Endothelial cell of umbilical vein (primary cell): ENCODE measurements around the gene COQ5. TPM values are rescaled to one million over a fixed set of nuclear protein-coding genes. Genes with fewer than 3 reads are reported as not detected.

Source experiments
- BruUV-seq: library from RNA; stranded (reverse); fragments of 400-500 nt; replicated peaks from 2 replicates; lab custom pipeline; 2021; lab: Mats Ljungman, UMichigan
- CTCF ChIA-PET: fragments of 300-600, 350-600 bp; sonication (Branson Sonifier 250); formaldehyde crosslinking; loops from one replicate; lab custom pipeline; 2021; ENCODE audit warnings: antibody characterized with exemption, inconsistent platforms; lab: Charles Lee
- POLR2A ChIA-PET: fragments of 300-600, 350-600 bp; sonication (Branson Sonifier 250); formaldehyde crosslinking; loops from one replicate; lab custom pipeline; 2021; ENCODE audit warnings: antibody characterized with exemption, inconsistent platforms; lab: Charles Lee
- DNase-seq: peaks from one replicate; pipeline ENCODE4 v3.0.0-alpha.2; 2011; ENCODE audit warnings: low read depth, low spot score
- FAIRE-seq: peaks from 2 replicates; lab custom pipeline; 2011; peaks lifted over from hg19 to GRCh38; lab: Jason Lieb, UNC
- H2AFZ ChIP-seq: 2 replicates; pipeline ENCODE4 v1.6.0; 2012; ENCODE audit warnings: low read depth, low read length, control low read depth, inconsistent platforms
- H3K27ac ChIP-seq: 2 replicates; pipeline ENCODE4 v1.5.1; 2011; ENCODE audit warnings: low read depth, mild to moderate bottlenecking, control low read depth, low read length, moderate library complexity; ENCODE audit not compliant: insufficient read depth
- H3K27me3 ChIP-seq, 2 experiments: 2 replicates each; pipeline versions ENCODE4 v1.6.0 to v1.6.1; 2011; ENCODE audit warnings: low read length in 2 of 2, mixed read lengths in 1 of 2; ENCODE audit not compliant: control insufficient read depth in 2 of 2, insufficient read depth in 2 of 2
- H3K36me3 ChIP-seq, 2 experiments: 2 replicates in 1 of 2; 3 replicates in 1 of 2; pipeline ENCODE4 v1.5.1; 2011; ENCODE audit warnings: low read length in 2 of 2, mild to moderate bottlenecking in 1 of 2, moderate library complexity in 1 of 2; ENCODE audit not compliant: control insufficient read depth in 2 of 2, insufficient read depth in 2 of 2; ENCODE audit errors: extremely low read depth in 1 of 2
- H3K4me1 ChIP-seq: 3 replicates; pipeline ENCODE4 v1.5.1; 2011; ENCODE audit warnings: mild to moderate bottlenecking, low read length; ENCODE audit not compliant: control insufficient read depth, insufficient read depth; ENCODE audit errors: extremely low read depth
- H3K4me2 ChIP-seq: 2 replicates; pipeline ENCODE4 v1.6.1; 2011; ENCODE audit warnings: low read length, control low read depth, mixed read lengths; ENCODE audit not compliant: insufficient read depth
- H3K4me3 ChIP-seq, 3 experiments: fragments of 200-600 bp in 1 of 3; sonication (generic), shearing (Covaris generic) in 1 of 3; replicated peaks in 1 of 3; 2 replicates each; pipeline ENCODE4 v1.5.1; 2011 to 2016; ENCODE audit warnings: control low read depth in 3 of 3, low read length in 3 of 3, mild to moderate bottlenecking in 2 of 3, inconsistent platforms in 1 of 3, low read depth in 1 of 3, moderate library complexity in 1 of 3; ENCODE audit not compliant: insufficient read depth in 1 of 3
- H3K79me2 ChIP-seq: 2 replicates; pipeline ENCODE4 v1.6.0; 2012; ENCODE audit warnings: low read length, inconsistent platforms; ENCODE audit not compliant: control insufficient read depth, insufficient read depth
- H3K9ac ChIP-seq: replicated peaks from 2 replicates; pipeline ENCODE3; 2011; ENCODE audit warnings: low read length, control low read depth; ENCODE audit not compliant: insufficient read depth; ENCODE audit errors: extremely low read depth
- H3K9me1 ChIP-seq: replicated peaks from 3 replicates; pipeline ENCODE4 v1.6.0; 2011; ENCODE audit warnings: mild to moderate bottlenecking, low read length; ENCODE audit not compliant: control insufficient read depth, insufficient read depth; ENCODE audit errors: extremely low read depth
- H3K9me3 ChIP-seq: replicated peaks from 2 replicates; pipeline ENCODE4 v1.5.1; 2012; ENCODE audit warnings: low read length, inconsistent platforms; ENCODE audit not compliant: control insufficient read depth, insufficient read depth
- H4K20me1 ChIP-seq: replicated peaks from 2 replicates; pipeline ENCODE3; 2011; ENCODE audit warnings: mild to moderate bottlenecking, low read length; ENCODE audit not compliant: control insufficient read depth, insufficient read depth; ENCODE audit errors: extremely low read depth
- CTCF ChIP-seq, 2 donors: IDR thresholded peaks; 1 replicate in 1 of 2; 2 replicates in 1 of 2; pipeline ENCODE4 v1.5.1; 2011; ENCODE audit warnings: low read length in 2 of 2, mild to moderate bottlenecking in 2 of 2, moderate library complexity in 2 of 2, control low read depth in 1 of 2, inconsistent platforms in 1 of 2, low read depth in 1 of 2; ENCODE audit not compliant: insufficient read depth in 1 of 2; ENCODE audit errors: extremely low read depth in 1 of 2
- EZH2 ChIP-seq: IDR thresholded peaks from 2 replicates; pipeline ENCODE4 v1.6.1; 2012; ENCODE audit warnings: borderline replicate concordance, low read depth, mild to moderate bottlenecking, moderate library complexity, low read length, inconsistent platforms; ENCODE audit not compliant: severe bottlenecking
- FOS ChIP-seq: IDR thresholded peaks from 2 replicates; pipeline ENCODE4 v1.6.1; 2011; ENCODE audit warnings: mild to moderate bottlenecking, low read length, moderate library complexity, borderline replicate concordance; ENCODE audit not compliant: insufficient read depth
- GATA2 ChIP-seq: IDR thresholded peaks from 2 replicates; pipeline ENCODE4 v1.7.0; 2011; ENCODE audit warnings: low read depth, mild to moderate bottlenecking, moderate library complexity, mixed read lengths, low read length; ENCODE audit not compliant: insufficient read length, insufficient read depth
- JUN ChIP-seq: IDR thresholded peaks from 2 replicates; pipeline ENCODE4 v1.6.1; 2011; ENCODE audit warnings: borderline replicate concordance, low read depth; ENCODE audit not compliant: insufficient read length, insufficient read depth
- MAX ChIP-seq: IDR thresholded peaks from 2 replicates; pipeline ENCODE4 v1.6.1; 2011; ENCODE audit not compliant: insufficient read depth, insufficient read length
- MYC ChIP-seq: IDR thresholded peaks from one replicate; pipeline ENCODE4 v1.6.1; 2011; ENCODE audit warnings: mild to moderate bottlenecking, low read depth, low read length
- POLR2A ChIP-seq: IDR thresholded peaks from 2 replicates; pipeline ENCODE4 v1.6.1; 2012; ENCODE audit warnings: low read depth, mild to moderate bottlenecking, control low read depth, low read length
- POLR2AphosphoS5 ChIP-seq: IDR thresholded peaks from 2 replicates; pipeline ENCODE4 v1.6.1; 2012; ENCODE audit warnings: low read depth, mild to moderate bottlenecking, control low read depth, low read length, moderate library complexity; ENCODE audit not compliant: insufficient read depth
- dilution Hi-C: fragments of 300-500 bp; cut with MboI; formaldehyde crosslinking; loops from one replicate; pipeline ENCODE4 v1.15.0; 2019; ENCODE audit warnings: low sequenced_read_pairs; ENCODE audit not compliant: extremely low pct_ligation_motif_present
- intact Hi-C: fragments of 100-400 bp; cut with micrococcal nuclease; formaldehyde crosslinking; loops from one replicate; pipeline ENCODE4 v1.10.0; 2022
- polyA plus RNA-seq, 4 experiments: library from polyadenylated mRNA; depleted of rRNA in 3 of 4; stranded (reverse) in 3 of 4; unstranded in 1 of 4; fragments of >200 nt; gene quantifications; 2 replicates each; pipeline versions ENCODE4 v1.2.1 to v1.2.3, GENCODE V29; 2011 to 2012; ENCODE audit warnings: missing spikeins in 1 of 4
- total RNA-seq: library from RNA; stranded (reverse); gene quantifications from 2 replicates; pipeline ENCODE4 v1.2.3, GENCODE V29; 2021

COQ5 gene
- total and polyA plus RNA-seq, 2 donors (not counting 3 experiments of a cell fraction or from before 2014, with no cell fraction given), result 19.7 to 23.7 TPM

GRCh38 chr12:120480211-120480610, 48.7 kb downstream of the COQ5 start:
- Histone ChIP-seq H3K9me3 (no peaks in the 10 kb centered on the region), H3K9me1 (no peaks in the 10 kb centered on the region), H3K4me1 (no peaks in the 10 kb centered on the region), H3K4me2 (no peak overlapping the region), H3K27ac (no peak overlapping the region), H2AFZ (no peak overlapping the region), H3K9ac (no peak overlapping the region), H3K36me3 (no peaks in the 10 kb centered on the region), H3K27me3 (no peaks in the 10 kb centered on the region), H3K79me2 (no peaks in the 10 kb centered on the region), H4K20me1 (no peaks in the 10 kb centered on the region), H3K4me3 (no peak overlapping the region)
- TF ChIP-seq POLR2AphosphoS5 (no peak), JUN (no peak), CTCF (IDR thresholded peaks at IDR 0.05; ENCODE audit: extremely low read depth in 1 of 2, insufficient read depth in 1 of 2, low read depth in 1 of 2, low read length in 2 of 2) (no peak), FOS (no peak), POLR2A (no peak), GATA2 (no peak), MYC (no peak), MAX (no peak), EZH2 (no peak)
- POLR2A ChIA-PET, result interaction anchor here (0.5 kb wide), 1 partner anchor 17 kb away, joined by 3 read pairs; no protein-coding TSS in a partner anchor
- no TSS peak for BruUV-seq
- FAIRE-seq, result no peak
- CTCF ChIA-PET, result no interaction called here
- dilution Hi-C loops, result no loop called here
- DNase-seq, result no peak
- intact Hi-C loops, result no loop called here
